A204.1 (cell line): ENCODE measurements around the gene EPB41L2.

ENCODE experiments used
- FAIRE-seq: peaks from 2 replicates; lab custom pipeline; 2012; peaks lifted over from hg19 to GRCh38; lab: Jason Lieb, UNC

EPB41L2 gene

GRCh38 chr6:130908188-130908587 lies 154.9 kb downstream of the EPB41L2 start:
- no peak for FAIRE-seq

DNA sequence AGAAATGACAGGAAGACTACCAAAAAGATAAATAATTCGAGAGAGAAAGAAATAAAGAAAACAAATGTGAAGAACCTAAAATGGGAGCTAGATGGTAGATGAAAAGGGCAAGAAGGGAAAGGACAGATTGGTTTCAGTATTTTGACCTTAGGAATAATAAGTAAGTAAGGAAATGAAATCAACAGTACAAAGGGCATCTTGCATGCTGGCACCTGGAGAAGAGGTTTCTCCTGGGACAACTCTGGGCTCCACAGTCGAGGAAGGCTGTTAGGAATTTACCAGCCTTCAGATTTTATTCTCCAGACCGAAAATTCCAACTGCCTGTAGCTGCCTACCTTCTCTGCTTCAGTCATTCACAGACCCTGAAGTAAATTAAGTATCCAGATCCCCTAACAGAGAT lies 155.4 kb downstream of the EPB41L2 start:
- no peak for FAIRE-seq

- FAIRE-seq = no peak
Observed at GRCh38 chr6:130906736-130907381, 156.2 kb downstream of the EPB41L2 start.

DNA sequence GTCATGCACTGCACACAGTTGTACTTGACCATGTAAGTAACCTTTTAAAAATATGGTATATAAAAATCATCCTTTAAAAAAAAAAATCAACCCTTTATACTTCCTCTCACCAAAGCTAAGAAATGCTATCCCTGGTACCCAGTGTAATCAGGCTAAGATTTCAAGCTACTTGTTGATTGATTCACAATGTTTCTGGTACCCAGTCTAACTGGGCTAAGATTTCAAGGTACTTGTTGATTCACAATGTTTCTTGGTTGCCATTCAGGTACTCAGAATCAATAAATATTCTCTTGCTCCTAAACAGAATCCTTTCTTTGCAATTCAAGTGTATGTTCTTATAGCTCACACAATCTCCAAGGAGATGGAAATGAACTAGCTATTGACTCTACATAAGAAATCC lies 159.4 kb downstream of the EPB41L2 start:
- FAIRE-seq = no peak

DNA sequence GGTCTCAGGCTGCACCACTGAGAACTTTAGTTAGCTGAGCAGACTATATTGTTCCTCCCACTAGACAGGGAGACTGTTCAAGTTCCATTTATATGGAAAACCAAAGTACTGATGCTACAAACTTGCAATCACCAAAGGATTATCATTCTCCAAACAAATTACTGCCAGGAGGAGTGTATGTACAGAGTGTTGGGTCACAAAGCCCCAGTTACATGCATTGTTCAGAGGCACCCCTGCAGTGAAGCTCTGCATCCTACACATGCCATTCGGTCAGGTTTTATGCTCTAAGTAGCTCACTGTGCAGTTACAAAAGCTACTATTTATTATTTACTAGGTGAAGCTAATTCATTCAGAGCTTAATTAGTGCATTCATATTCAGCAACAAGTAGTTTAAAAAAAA lies 160.0 kb downstream of the EPB41L2 start:
- no peak for FAIRE-seq

DNA sequence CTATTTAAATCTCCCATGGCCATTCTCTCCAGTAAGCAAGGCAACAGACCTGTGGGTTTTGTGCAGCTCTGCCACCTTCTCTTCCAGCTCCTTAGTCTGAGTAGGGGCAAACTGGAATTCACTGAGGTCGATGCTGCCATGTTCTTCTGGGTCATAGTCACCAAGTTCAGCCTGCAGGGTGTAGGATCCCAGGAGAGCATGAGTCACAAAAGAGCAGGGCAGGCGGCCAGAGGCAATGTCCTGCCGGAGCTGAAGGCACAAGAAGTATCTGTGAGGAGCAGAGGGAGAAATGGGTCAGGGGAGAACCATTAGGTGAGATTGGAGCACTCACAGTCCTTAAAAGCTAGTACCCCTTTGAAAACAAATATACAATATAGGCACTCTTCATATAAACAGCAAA lies 162.1 kb downstream of the EPB41L2 start:
- FAIRE-seq = no peak

DNA sequence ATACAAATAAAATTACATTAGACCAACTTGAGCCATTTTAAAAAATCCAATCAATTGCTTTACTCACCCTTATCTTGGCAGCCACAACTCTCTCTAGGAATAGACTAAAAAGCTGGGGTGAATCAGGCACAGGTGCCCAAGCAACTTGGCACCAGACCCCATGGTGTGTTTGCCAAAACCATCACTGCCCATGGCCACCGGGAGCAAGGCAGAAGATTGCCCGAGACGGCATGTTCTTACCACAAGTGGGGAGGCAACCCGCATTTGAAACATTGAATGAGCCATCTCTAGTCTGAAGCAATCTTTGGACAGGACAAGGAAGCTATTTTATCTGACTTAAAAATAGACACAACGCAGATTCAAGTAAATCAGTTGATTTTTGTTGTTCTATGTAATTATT lies 166.8 kb downstream of the EPB41L2 start:
- FAIRE-seq = no peak

DNA sequence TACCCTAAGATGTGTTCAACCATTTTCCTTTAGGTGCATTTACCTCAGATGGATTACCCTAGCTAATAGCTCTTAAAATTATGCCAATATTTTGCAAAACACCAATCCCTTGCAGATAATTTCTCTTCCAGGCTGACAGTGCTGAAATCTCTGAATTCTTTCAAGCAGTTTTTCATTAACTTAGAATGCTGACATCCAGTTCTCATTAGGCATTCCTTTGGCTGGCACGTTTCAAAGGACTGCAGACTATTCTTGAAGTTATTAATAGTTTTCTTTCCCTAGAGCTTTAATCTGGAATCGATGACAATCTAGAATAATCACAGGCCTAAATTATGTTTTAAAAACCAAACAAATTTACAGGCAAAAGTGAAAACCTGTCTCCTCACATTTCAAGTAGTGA lies 167.5 kb downstream of the EPB41L2 start:
- no peak for FAIRE-seq

DNA sequence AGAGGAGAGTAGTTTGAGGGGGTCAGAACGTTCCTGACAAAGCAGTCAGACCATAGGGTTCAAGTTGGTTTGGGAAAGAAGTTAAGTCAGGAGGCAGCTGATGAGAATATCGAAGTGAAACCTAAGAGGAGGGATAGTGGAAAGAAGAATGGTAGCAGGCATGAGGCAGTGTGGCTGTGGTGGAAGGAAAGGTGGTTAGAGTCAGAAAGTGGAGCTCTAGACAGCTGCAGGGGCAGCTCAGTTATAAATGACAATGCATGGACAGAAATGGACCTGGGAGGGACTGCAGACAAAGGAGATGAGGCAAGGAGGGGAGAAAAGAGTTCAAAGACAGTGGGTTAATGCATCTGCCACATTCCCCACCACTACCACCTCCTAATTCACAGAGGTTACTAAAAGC lies 169.3 kb downstream of the EPB41L2 start:
- FAIRE-seq = no peak

DNA sequence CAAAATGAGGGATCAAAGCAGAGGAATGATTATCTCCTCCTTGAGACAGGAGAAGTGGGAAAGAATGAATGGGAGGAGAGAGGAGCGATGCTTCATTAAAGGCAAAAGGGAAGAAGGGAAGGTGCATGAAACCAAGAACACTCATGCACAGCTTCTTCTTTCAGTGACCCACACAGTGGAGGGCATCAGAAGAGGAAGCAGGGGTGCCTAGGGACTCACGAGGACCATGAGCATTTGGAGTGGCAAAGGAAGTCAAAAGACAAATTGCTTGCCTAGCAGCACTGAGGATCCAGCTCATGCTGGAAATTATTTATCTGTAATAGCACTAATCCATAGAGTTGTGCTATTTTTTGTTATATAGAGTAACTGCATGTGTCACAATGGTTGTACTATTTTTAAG lies 169.8 kb downstream of the EPB41L2 start:
- no peak for FAIRE-seq

- FAIRE-seq = no peak
Observed at GRCh38 chr6:130890521-130890971, 172.5 kb downstream of the EPB41L2 start.

GRCh38 chr6:130889423-130889822 lies 173.6 kb downstream of the EPB41L2 start:
- peak; percentile 76 for FAIRE-seq

DNA sequence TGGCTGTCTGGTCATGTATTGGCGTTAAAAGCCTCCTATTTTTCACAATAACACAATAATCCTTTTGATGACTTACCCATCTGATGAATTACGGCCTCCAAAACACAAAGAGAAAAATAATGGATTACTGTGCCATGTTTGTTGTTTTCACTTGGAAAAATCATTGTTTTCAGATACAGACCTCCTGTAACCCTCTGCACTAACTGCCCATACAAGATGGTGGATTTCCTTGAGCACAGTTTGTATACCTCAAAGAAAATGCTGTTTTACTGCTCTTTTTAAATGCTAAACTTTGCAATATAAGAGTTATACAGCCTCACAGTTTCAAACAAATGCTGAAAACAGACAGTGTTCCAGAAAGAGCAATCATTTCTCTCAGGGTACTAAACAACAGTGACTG lies 174.8 kb downstream of the EPB41L2 start:
- FAIRE-seq = no peak

- no peak for FAIRE-seq
Observed at GRCh38 chr6:130886966-130887365, 176.1 kb downstream of the EPB41L2 start.

- FAIRE-seq = peak; percentile 97
Observed at GRCh38 chr6:130885392-130886192, 177.5 kb downstream of the EPB41L2 start.

DNA sequence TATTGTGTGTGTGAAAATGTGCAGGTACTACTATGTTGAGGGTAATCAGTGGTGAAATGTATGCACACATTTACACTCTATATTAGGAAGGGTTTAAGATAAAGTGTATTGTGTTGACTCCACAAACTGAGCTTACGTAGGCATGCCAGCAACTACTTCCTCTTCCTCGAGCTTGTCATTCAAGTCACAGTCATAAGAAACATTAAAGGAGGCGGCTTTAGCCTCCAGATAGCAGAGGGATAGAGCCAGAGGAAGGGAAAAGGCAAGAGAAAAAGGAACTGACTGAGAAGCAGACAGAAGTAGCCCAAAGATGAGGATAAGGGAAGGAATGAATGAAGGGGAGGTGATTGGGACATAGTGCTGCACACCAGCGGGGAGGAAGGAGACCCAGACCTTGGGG lies 180.7 kb downstream of the EPB41L2 start:
- FAIRE-seq = no peak

- FAIRE-seq = no peak
Observed at GRCh38 chr6:130879826-130880225, 183.2 kb downstream of the EPB41L2 start.

- FAIRE-seq = no peak
Observed at GRCh38 chr6:130873746-130874145, 189.3 kb downstream of the EPB41L2 start.

GRCh38 chr6:130872250-130873095 lies 190.6 kb downstream of the EPB41L2 start:
- peak; percentile 41 for FAIRE-seq

- FAIRE-seq = no peak
Observed at GRCh38 chr6:130870179-130870880, 192.7 kb downstream of the EPB41L2 start.

GRCh38 chr6:130869681-130870080 lies 193.4 kb downstream of the EPB41L2 start:
- no peak for FAIRE-seq

DNA sequence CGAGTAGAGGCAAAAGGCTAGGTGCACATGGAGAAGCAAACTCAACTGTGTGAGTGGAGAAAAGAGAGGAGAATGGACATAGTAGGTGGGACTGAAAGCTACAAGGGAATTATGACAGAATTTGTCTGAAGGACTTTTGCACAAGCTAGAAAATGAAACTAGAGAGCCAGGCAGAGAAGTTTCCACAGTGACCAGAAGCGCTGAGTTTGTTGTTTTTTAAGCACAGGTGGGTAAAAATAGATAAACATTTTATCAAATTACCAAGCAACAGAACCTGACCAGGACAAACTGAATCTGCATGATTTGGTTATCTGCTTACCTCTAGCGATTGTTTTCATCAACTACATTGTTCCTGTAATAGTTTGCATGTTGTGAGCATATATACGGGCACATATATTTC lies 197.3 kb downstream of the EPB41L2 start:
- FAIRE-seq = no peak
